GM19467 (cell line): ENCODE results near the gene TUB.

Experiments used
- ATAC-seq: cut with Tn5 transposase; IDR thresholded peaks from one replicate; pipeline ENCODE4 v1.9.1; 2021; ENCODE audit warnings: mild to moderate bottlenecking, moderate library complexity; ENCODE audit not compliant: unreplicated experiment

Gene TUB

DNA sequence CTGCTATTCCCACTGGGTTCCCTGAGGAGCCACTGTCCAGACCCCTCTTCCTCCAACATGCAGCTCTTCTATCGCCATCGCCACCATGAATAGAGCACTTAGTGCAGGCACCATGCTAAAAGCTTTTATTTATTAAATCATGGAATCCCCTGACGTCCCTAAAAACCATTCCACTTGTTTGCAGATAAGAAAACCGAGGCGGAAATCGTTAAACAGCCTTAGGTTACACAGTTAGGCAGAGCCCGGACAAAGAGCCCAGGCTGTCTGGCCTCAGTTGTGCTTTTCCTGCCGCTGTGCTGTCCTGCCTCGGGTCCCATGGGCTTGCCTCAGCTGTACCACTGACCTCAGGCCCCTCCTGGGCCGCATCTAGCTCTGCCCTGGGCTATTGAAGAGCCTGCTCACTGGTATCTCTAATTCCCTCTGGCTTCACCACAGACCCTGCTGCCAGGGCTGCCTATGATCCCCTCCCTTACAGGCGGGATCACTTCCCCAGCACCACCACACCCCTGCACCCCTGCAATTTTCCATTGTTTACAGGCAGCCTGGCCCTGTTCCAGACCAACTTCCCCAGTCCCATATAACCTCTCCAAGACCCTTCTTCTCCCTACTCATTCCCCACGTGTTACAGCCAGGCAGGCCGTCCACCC is 13.0 kb upstream of the TUB start:
- no peak for ATAC-seq

DNA sequence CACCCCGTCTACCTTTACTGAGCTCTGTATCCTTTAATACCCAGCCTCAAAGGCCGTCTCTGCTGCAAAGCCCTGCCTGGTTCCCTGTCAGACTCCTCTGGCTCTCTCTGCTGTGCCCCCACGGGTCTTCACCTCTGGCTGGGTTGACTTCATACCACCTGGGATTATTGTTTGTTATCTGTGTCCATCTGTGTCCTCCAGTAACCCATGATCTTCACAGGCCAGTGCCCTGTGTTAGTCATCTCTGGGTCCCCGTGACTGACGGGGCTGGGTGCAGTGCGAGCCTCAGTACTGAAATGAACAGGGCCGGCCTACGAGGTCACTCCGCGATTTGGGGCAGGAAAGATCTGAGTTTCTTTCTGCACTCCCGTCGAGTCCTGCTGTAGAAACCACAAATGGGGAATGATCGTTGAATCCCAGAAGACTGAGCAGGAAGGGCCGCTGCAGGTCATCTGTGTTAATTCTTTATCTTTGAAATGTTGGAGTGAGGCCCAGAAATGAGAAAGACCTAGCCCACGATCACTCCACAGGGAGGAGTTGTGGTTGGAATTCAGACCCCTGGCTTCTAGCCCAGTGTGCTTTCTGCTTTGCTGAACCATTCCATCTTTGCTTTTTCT is 12.3 kb upstream of the TUB start:
- ATAC-seq = no peak

DNA sequence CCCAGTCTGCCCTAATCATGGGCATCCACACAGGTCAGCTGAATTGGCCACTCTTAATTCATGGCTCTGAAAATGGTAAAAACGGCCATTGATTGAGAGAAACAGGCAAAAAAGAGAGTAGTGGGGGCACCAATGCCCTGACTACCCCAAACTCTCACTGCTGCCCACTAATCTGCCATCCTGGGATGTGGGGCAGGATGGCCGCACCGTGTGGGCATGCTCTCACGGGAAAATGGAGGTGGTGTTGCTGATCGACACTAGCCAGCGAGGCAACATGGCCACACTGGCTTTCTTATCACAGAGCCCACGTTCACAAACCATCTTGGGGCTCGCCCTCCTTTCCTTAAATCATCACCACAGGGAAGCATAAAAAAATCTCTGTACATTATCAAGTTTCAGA is 11.2 kb upstream of the TUB start:
- ATAC-seq = no peak

DNA sequence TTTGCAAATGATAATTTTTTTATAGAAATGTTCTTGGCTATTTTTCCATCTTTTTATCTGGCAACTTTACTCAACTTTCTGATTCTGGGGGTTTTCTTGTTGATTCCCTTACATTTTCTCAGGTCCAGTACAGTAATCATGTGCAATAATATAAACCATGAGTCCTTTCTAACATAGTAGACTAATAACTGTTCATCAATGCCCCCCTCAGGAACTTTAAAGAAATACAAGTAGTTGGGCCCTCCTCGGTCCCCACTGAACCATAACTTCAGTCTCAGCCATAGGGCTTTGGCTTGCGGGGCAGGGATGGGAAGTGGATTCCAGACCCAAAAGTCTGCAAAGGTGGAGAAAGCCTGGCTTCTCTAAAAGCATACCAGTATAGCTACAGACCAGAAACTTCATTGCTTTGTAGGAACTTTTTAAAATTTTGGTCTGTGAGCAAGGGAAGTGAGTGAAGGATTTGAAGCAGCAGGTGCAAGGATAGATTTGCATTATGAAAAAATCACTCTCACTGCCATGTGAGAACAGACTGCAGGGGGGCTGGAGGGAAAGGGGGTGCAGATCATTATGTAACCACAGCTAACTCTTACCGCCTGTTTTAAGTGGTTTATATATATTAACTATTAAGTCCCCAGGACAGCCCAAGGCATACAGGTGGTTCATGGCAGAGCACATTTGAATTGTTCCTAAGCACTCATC is 10.4 kb upstream of the TUB start:
- ATAC-seq = no peak

DNA sequence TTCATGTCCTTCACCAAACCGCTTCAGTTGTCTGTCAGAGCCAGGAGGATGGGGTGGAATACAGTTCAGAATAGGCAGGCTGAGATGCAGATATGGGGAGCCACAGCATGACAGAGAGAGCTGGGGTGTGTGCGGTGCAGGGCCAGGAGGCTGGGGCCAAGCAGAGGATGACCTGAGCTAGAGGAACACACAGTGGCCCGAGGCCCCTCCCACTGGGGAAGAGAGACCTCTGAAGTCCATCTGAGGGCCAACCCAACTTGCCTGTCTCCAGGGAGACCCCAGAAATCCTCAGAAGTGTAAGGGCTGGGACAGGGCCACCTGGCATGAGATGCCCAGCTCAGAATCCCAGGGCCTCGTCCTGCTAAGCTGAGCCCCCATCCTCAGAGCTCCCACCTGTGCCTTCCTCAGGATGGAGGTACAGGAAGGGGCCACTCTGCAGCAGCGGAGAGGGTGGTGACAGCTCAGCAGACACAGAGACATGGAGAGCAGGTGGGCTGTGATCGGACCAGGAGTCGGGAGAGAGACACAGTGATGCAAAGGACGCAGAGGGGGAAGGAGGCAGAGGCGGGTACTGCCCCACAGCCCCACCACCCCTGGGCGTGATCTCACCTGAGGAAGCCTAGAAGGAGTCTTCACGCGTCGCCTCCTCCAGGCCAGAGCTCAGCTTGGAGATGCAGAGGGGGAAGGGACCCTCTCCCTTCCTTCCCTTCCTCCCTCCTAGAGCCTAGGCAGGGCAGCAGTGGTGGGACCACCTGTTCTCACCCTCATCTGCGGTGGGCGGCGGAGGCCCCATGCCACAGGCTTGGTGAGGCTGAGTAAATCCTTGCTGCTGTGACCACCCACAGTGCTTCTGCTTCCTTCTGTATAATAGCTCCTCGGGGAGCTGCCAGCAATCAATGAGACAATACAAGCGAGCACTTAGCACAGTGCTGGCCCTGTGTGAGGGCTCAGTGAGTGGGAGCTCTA is 9.1 kb upstream of the TUB start:
- ATAC-seq = no peak

- no peak for ATAC-seq
Observed at GRCh38 chr11:8075119-8075726, 5.8 kb upstream of the TUB start.

DNA sequence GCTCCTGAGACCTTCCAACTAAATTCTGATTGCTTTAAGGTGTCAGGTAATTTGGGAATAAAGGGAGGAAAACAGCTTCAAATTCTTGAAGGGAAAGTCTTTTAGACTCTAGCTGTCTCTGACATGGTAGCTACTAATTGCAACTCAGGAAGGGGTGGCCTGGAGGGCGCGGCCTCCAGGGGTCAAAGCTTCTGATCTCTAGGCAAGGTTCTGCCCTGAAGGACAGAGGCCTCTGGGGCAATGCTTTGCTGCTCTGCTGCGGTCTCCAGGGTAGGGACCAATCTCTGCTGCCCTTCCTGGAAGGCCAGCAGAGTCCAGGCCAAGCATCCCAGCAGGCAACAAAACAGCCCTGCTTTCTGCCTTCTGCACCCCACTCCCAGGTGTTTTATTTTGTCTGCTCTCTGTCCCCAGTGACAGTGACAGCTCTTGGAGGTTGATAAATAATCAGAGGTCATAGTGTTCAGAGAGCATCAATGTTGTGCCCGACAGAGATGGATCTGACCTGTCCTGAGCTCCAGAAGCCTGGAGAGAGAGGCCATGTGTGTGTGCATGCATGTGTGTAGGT is 1.8 kb upstream of the TUB start:
- no peak for ATAC-seq

DNA sequence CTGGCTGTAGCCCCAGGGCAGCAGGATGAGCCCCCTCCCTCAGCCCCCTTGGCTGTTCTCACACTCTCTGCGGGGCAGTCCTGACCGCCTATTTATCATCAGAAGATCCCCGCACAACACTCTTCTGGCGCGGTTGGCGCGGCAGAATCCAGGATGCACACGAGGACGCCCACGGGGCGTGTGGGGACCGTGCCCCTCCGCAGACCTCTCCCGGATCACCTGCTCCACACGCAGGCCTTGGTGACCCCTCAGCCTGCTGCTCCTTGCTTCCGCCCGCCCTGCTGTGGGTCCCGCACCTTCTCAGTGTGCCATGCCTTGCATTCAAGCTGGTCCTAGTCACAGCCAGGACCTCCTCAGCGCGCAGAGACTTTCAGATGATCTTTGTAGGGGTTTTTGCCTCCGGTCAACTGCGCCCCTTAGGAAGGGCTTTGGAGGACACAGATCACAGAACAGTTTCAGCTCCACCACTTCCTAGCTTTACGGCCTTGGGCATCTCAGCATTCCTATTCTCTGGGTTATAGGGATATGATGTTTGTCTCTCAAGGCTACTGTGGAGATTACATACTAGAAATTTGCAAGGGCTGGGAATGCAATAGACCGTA is 841 bp upstream of the TUB start:
- no peak for ATAC-seq

GRCh38 chr11:8081591-8082250 is 710 bp downstream of the TUB start:
- ATAC-seq = no peak

DNA sequence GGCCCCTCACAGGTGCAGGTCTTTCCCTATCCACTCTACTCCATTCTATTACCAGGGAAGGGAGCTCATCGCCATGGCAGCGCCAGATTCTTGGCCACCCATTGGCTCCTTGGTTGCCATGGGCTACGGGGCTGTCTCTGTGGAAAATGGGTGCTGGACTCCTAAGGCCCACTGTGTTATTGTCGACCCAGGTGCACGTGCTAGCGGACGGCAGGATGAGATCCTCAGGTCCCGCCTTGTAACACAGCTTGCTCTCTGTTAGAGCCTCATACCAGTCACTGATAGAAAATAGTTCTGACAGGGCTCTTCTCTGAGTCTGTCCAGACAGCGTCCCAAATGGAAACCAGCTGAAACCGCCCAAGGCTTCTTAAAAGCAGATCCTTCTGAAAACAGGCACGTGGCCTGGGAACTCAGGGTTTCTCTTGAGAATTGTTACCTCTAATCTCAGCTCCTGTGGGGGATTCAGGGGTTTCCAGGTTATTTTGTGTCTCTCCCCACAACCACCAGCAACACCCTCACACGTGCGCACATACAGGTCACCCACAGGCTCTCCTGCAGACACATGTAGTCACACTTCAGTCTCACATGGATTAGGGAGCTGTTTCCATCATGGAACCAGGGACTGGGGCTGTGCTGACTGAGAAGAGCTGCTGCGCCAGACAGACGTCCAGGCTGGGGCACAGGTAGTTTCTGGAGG is 1.5 kb downstream of the TUB start:
- ATAC-seq = no peak

DNA sequence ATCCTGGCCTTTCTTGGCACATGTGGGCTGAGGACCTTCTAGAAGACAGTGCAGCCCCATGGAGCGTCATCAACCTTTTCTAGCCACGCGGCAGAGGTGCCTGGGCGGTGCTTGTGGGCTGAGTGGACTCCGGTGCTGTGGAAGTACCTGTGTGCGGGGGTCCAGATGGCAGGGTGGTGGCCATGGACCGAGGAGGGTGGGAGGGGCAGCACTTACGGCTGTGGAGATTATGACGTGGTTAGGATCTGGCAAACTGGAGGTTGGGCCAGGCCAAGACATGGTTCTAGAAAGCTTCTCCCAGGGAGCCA is 2.0 kb downstream of the TUB start:
- ATAC-seq = no peak

- ATAC-seq = no peak
Observed at GRCh38 chr11:8083871-8084281, 2.9 kb downstream of the TUB start.

DNA sequence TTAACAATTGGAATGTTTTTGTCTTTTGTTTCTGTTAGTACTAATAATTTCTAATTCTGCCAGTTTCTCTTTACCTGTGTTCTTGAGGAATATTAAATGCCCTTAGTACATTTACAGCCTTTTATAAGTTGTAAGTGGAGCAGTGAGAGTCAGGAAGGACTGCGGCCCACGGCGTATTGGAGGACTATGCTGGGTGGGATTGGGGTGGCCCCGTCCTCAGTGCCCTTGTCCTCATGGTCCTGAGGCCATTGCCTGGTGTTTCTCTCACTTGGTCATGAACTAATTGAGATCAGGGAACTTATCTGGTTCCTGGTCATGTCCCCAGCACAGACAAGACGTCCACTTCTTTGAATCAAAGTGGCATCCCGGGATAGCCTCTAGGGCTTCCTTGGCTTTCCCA is 3.3 kb downstream of the TUB start:
- no peak for ATAC-seq

DNA sequence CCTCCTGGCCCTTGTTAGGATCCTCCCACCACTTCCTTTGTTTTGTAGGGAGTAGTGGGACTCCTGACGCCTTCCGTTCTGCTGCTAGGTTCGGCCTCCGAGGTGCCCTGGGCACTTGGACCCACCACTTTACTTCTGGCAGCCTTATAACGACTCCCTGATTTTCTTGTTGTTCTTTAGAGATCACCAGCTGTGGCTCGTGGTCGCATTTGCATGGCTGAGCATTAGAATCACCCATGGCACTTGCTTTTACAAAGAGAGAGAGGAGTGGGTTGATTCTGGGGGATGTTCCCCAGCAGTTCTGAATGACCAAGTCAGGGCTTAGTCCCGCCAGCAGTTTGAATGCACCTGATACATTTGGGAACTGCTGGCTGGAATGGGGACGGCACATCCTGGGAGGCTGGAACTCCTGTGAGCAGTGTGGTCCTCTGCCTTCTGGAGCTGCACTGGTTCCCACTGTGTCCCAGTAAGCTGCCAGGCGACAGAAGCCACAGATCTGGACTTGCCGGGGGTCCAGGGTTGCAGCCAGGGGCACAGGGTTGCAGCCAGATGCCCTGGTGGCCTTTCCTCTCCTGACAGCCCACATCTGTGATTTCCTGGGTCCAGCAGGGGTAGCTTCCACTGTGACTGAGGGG is 4.1 kb downstream of the TUB start:
- ATAC-seq = no peak

DNA sequence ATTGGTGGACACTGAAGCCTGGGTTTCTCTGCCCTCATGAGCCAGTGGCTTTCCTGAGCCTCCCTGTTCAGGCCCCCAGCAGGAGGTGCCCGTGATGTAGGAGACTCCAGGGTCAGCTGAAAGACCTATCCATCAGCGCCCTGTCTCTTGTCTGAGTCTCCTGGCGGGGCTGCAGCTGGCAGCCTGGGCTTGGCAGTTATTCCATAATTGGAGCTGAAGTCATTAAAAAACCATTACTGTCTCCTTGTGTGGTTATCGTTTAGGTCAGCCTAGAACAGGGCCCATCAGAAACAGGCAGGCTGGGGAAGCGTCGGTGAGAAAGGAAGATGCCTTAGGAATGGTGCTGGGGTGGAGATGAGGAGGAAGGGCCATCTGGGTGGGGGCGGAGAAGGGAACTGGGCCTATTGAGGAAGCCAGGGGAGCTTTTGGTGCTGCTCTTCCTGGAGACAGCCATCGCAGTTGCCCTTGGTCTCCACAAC is 5.0 kb downstream of the TUB start:
- ATAC-seq = no peak

- no peak for ATAC-seq
Observed at GRCh38 chr11:8086571-8086970, 5.6 kb downstream of the TUB start.

- ATAC-seq = no peak
Observed at GRCh38 chr11:8087185-8087584, 6.2 kb downstream of the TUB start.

GRCh38 chr11:8087756-8088155 is 6.7 kb downstream of the TUB start:
- ATAC-seq = no peak
